ENCODE results near the gene NECTIN1.

NECTIN1 gene

GRCh38 chr11:119712459-119713358 lies 16.3 kb downstream of the NECTIN1 start:
- peak; percentile 59 to 80 (median 72) for DNase-seq

GRCh38 chr11:119712006-119712405 lies 17.0 kb downstream of the NECTIN1 start:
- DNase-seq = no peak

- no peak for DNase-seq
Observed at GRCh38 chr11:119711476-119711875, 17.5 kb downstream of the NECTIN1 start.

- no peak for DNase-seq
Observed at GRCh38 chr11:119710417-119710816, 18.6 kb downstream of the NECTIN1 start.

GRCh38 chr11:119709638-119710346 lies 19.2 kb downstream of the NECTIN1 start:
- DNase-seq = peak in 2 of 4 experiments; percentile 18 to 20

- DNase-seq = peak in 1 of 4 experiments; percentile 15
Observed at GRCh38 chr11:119709171-119709570, 19.8 kb downstream of the NECTIN1 start.

- no peak for DNase-seq
Observed at GRCh38 chr11:119708384-119708783, 20.6 kb downstream of the NECTIN1 start.

GRCh38 chr11:119706887-119707286 lies 22.1 kb downstream of the NECTIN1 start:
- DNase-seq = no peak

- DNase-seq = no peak
Observed at GRCh38 chr11:119706029-119706428, 23.0 kb downstream of the NECTIN1 start.

- DNase-seq = no peak
Observed at GRCh38 chr11:119705362-119705761, 23.6 kb downstream of the NECTIN1 start.

- DNase-seq = no peak
Observed at GRCh38 chr11:119704849-119705248, 24.2 kb downstream of the NECTIN1 start.

- no peak for DNase-seq
Observed at GRCh38 chr11:119701591-119702549, 27.1 kb downstream of the NECTIN1 start.

- peak in 1 of 4 experiments; percentile 29 for DNase-seq
Observed at GRCh38 chr11:119700536-119701346, 28.3 kb downstream of the NECTIN1 start.

- DNase-seq = no peak
Observed at GRCh38 chr11:119700030-119700429, 29.0 kb downstream of the NECTIN1 start.

GRCh38 chr11:119699227-119699626 lies 29.8 kb downstream of the NECTIN1 start:
- no peak for DNase-seq

GRCh38 chr11:119697882-119698281 lies 31.1 kb downstream of the NECTIN1 start:
- DNase-seq = no peak

- no peak for DNase-seq
Observed at GRCh38 chr11:119697445-119697844, 31.6 kb downstream of the NECTIN1 start.

GRCh38 chr11:119696378-119697222 lies 32.4 kb downstream of the NECTIN1 start:
- no peak for DNase-seq

GRCh38 chr11:119694334-119694733 lies 34.7 kb downstream of the NECTIN1 start:
- peak in 3 of 4 experiments; percentile 40 to 51 (median 48) for DNase-seq

GRCh38 chr11:119693253-119693815 lies 35.7 kb downstream of the NECTIN1 start:
- no peak for DNase-seq

GRCh38 chr11:119692540-119692820 lies 36.5 kb downstream of the NECTIN1 start:
- DNase-seq = no peak
